Muscle of leg (tissue), 11 donors: ENCODE measurements around the gene EVI5. TPM values are rescaled to one million over a fixed set of nuclear protein-coding genes. Genes with fewer than 3 reads are reported as not detected.
"Not testable (repeated sequence)": the region's sequence is repeated elsewhere in the genome, so short reads cannot be mapped to it uniquely, and the experiment has no call there.

Experiments used
- DNase-seq: peaks from one replicate; pipeline ENCODE4 v3.0.0; 2013
- H3K27ac ChIP-seq: one replicate; pipeline ENCODE4 v1.5.1; 2013; ENCODE audit warnings: mild to moderate bottlenecking, low read length, control low read depth
- H3K27me3 ChIP-seq: one replicate; pipeline ENCODE4 v1.6.1; 2013; ENCODE audit warnings: low read length; ENCODE audit not compliant: control insufficient read depth, insufficient read depth
- H3K36me3 ChIP-seq: one replicate; pipeline ENCODE4 v1.6.1; 2013; ENCODE audit warnings: low read length; ENCODE audit not compliant: control insufficient read depth, insufficient read depth
- H3K4me1 ChIP-seq: one replicate; pipeline ENCODE4 v1.6.1; 2013; ENCODE audit warnings: low read length; ENCODE audit not compliant: control insufficient read depth, insufficient read depth
- H3K4me3 ChIP-seq: one replicate; pipeline ENCODE4 v1.5.1; 2013; ENCODE audit warnings: low read length, control low read depth
- H3K9me3 ChIP-seq: replicated peaks from 2 replicates; pipeline ENCODE4 v1.6.1; 2013; ENCODE audit warnings: low read depth, low read length; ENCODE audit not compliant: control insufficient read depth
- WGBS: methylation state at CpG from one replicate; pipeline ENCODE4 v1.1.5; 2013; ENCODE audit warnings: missing lambda C conversion rate; ENCODE audit not compliant: insufficient coverage; 5-methylcytosine and 5-hydroxymethylcytosine counted together
- polyA plus RNA-seq, 8 donors: library from polyadenylated mRNA; unstranded; fragments of 120-200 nt; gene quantifications; one replicate each; pipeline versions ENCODE4 v1.2.1 to v1.2.3, GENCODE V29; 2013; ENCODE audit warnings: inconsistent platforms in 1 of 8, low replicate concordance in 1 of 8; ENCODE audit not compliant: insufficient read length in 8 of 8, insufficient read depth in 1 of 8
- total RNA-seq: library from RNA; stranded (reverse); fragments of 120-200 nt; gene quantifications from one replicate; pipeline ENCODE4 v1.2.4, GENCODE V29; 2013

Gene EVI5
- total and polyA plus RNA-seq, 9 donors, result 9.3 to 31.7 (median 13.6) TPM

DNA sequence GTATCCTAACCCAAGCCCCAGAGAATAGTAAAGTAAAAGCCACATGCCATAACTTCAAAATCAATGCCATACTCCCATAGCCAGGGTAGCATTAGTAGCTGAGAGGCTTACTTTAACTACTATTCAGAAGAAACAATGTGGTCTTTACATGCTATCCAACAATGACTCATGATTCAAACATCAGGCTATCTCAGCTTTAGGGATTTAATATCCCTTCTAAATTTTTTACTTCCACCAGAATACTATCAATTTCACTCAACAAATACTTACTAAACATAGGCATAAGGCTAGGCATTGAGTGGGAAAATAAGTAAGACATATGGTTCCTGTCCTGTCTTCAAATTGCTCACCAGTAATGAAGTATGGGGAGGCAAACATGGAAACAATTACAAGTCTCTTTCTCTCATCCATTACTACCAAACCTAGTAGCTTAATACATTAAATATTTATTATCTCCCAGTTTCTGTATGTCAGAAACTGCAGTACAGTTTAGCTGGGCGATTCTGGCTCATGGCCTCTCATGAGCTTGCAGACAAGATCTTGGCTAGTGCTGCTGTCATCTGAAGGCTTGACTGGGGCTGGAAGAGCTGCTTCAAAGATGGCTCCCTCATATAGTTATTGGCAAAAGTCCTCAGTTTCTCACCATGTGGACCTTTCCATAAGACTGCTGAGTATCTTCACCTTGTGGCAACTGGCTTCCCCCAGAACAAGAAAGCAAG lies 30.7 kb downstream of the EVI5 start:
- H3K9me3 ChIP-seq, result peaks cover 5% of the 10 kb centered on the region
- H3K36me3 ChIP-seq, result peaks cover 5% of the 10 kb centered on the region
- H3K4me1 ChIP-seq, result peaks cover 3% of the 10 kb centered on the region
- no peak overlapping the region for H3K4me3 ChIP-seq
- peak; percentile 4 for DNase-seq
- WGBS, result 88% methylated on average over 1 of the region's 1 CpG
- H3K27ac ChIP-seq, result no peak overlapping the region
- no peaks in the 10 kb centered on the region for H3K27me3 ChIP-seq

DNA sequence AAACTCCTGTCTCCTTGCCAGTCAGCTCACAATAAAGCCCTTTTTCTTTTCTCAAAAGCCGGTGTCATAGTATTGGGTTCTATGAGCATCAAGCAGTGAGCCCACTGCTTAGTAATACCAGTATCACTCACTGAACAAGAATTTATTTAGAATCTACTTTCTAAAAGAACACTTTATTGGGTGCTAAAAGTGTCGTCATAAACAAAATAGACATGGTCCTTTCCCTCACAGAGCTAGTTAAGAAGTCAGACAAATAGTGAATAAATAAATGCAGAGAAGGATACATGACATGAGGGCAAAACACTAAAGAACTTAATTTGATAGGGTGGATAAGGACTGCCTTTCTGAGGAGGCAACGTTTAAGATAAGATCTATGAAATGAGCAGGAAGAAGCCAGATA lies 32.2 kb downstream of the EVI5 start:
- no peak overlapping the region for H3K27ac ChIP-seq
- H3K36me3 ChIP-seq, result peaks cover 5% of the 10 kb centered on the region
- DNase-seq, result no peak
- no peaks in the 10 kb centered on the region for H3K27me3 ChIP-seq
- H3K4me1 ChIP-seq, result peaks cover 3% of the 10 kb centered on the region
- H3K9me3 ChIP-seq, result peaks cover 5% of the 10 kb centered on the region
- no peak overlapping the region for H3K4me3 ChIP-seq
- WGBS, result 44% methylated on average over 1 of the region's 3 CpGs

GRCh38 chr1:92749024-92749634 lies 35.8 kb downstream of the EVI5 start:
- H3K36me3 ChIP-seq, result no peaks in the 10 kb centered on the region
- H3K27me3 ChIP-seq, result no peaks in the 10 kb centered on the region
- peak; percentile 16 for DNase-seq
- no peaks in the 10 kb centered on the region for H3K4me1 ChIP-seq
- no peak overlapping the region for H3K4me3 ChIP-seq
- WGBS, result no CpG with 5 or more reads among the region's 1 CpG
- H3K27ac ChIP-seq, result no peak overlapping the region
- no peaks in the 10 kb centered on the region for H3K9me3 ChIP-seq

DNA sequence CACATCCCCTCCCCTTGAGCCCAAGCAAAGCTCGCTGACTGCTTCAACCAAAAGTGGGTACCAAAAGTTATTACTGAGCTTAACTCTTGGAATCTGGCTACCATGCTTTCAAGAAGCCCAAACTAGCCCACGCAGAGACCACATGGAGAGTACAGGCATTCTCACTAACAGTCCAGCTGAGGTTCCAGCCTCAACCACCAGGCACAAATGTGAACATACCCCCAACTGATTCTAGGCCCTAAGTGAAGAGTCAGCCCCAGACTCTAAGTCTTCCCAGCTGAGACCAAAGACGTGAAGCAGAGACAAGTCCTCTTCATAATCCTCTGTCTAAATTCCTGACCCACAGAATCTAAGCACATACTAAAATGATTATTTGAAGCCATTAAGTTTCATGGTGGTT lies 36.8 kb downstream of the EVI5 start:
- DNase-seq, result no peak
- no peaks in the 10 kb centered on the region for H3K9me3 ChIP-seq
- 100% methylated on average over 2 of the region's 3 CpGs for WGBS
- no peaks in the 10 kb centered on the region for H3K36me3 ChIP-seq
- H3K27ac ChIP-seq, result no peak overlapping the region
- no peaks in the 10 kb centered on the region for H3K4me1 ChIP-seq
- no peaks in the 10 kb centered on the region for H3K27me3 ChIP-seq
- no peak overlapping the region for H3K4me3 ChIP-seq

GRCh38 chr1:92747735-92748134 lies 37.2 kb downstream of the EVI5 start:
- Histone ChIP-seq H3K9me3 (no peaks in the 10 kb centered on the region), H3K27me3 (no peaks in the 10 kb centered on the region), H3K36me3 (no peaks in the 10 kb centered on the region), H3K27ac (no peak overlapping the region), H3K4me3 (no peak overlapping the region), H3K4me1 (no peaks in the 10 kb centered on the region)
- DNase-seq, result peak; percentile 33
- WGBS, result 75% methylated on average over 1 of the region's 1 CpG

DNA sequence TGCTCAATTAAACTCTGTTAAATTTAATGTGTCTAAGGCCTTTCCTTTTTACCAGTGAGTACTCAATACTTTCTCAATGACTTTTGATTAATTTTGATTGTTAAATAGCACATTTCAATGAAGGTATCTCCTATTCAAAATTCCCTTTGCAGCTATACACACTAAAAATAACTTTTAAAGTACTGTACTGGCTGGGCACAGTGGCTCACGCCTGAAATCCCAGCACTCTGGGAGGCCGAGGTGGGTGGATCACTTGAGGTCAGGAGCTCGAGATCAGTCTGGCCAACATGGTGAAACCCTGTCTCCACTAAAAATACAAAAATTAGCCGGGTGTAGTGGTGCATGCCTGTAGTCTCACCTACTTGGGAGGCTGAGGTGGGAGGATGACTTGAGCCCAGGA lies 38.7 kb downstream of the EVI5 start:
- H3K27ac ChIP-seq, H3K4me3 ChIP-seq, DNase-seq, H3K4me1 ChIP-seq, H3K9me3 ChIP-seq, H3K27me3 ChIP-seq, H3K36me3 ChIP-seq: not testable (repeated sequence)
- no CpG with 5 or more reads among the region's 4 CpGs for WGBS

DNA sequence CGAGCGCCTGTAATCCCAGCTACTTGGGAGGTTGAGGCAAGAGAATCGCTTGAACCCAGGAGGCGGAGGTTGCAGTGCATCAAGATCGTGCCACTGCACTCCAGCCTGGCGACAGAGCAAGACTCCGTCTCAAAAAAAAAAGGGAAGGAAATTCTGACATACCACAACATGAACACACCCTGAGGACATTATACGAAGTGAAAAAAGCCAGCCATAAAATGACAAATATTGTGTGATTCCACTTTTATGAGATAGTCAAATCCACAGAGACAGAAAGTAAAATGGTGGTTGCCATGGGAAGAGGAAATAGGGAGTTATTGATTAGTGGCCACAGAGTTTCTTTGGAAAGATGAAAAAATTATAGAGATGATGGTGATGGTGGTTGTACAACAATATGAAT lies 41.7 kb downstream of the EVI5 start:
- 96% methylated on average over 2 of the region's 8 CpGs for WGBS
- no peak overlapping the region for H3K27ac ChIP-seq
- no peak for DNase-seq

GRCh38 chr1:92739669-92740524 lies 45.0 kb downstream of the EVI5 start:
- DNase-seq, result no peak
- H3K27ac ChIP-seq, result no peak overlapping the region
- WGBS, result 96% methylated on average over 2 of the region's 4 CpGs
- H3K9me3 ChIP-seq, result no peaks in the 10 kb centered on the region
- no peak overlapping the region for H3K4me3 ChIP-seq
- no peaks in the 10 kb centered on the region for H3K36me3 ChIP-seq
- no peaks in the 10 kb centered on the region for H3K4me1 ChIP-seq
- no peaks in the 10 kb centered on the region for H3K27me3 ChIP-seq

More for the DNA sequence above, 41.7 kb downstream of the EVI5 start:
- H3K4me1 ChIP-seq, result no peaks in the 10 kb centered on the region
- H3K9me3 ChIP-seq, result no peaks in the 10 kb centered on the region
- no peaks in the 10 kb centered on the region for H3K36me3 ChIP-seq
- H3K4me3 ChIP-seq, result no peak overlapping the region
- H3K27me3 ChIP-seq, result no peaks in the 10 kb centered on the region

DNA sequence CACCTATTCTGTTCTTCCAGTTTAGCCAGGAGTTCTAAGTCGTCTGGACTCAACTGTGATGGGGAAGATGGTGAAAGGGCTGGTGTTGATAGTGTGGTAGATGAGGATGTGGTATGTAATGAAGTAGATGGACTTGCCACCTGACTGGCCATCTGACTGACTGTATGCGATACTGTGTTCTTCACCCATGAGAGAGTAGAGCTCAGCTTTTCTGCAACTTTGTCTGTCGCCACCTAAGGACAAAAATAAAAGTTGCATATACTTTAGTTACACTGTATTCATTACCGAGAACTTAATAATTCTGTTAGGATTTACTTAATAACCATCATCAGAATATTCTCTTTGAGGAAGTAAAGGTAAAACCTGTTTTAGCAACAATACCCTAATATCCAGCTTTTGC lies 48.5 kb downstream of the EVI5 start:
- no CpG with 5 or more reads among the region's 4 CpGs for WGBS
- DNase-seq, result no peak
- Histone ChIP-seq H3K4me3 (no peak overlapping the region), H3K4me1 (no peaks in the 10 kb centered on the region), H3K27ac (no peak overlapping the region), H3K9me3 (no peaks in the 10 kb centered on the region), H3K27me3 (no peaks in the 10 kb centered on the region), H3K36me3 (no peaks in the 10 kb centered on the region)

- DNase-seq, result no peak
- no peaks in the 10 kb centered on the region for H3K9me3 ChIP-seq
- no peaks in the 10 kb centered on the region for H3K36me3 ChIP-seq
- no peak overlapping the region for H3K4me3 ChIP-seq
- no peaks in the 10 kb centered on the region for H3K27me3 ChIP-seq
- WGBS, result no CpG with 5 or more reads among the region's 2 CpGs
- no peaks in the 10 kb centered on the region for H3K4me1 ChIP-seq
- no peak overlapping the region for H3K27ac ChIP-seq
Measured at GRCh38 chr1:92730476-92730875, 54.4 kb downstream of the EVI5 start.
